ENCODE measurements around the gene KCNJ12. TPM values are rescaled to one million over a fixed set of nuclear protein-coding genes. Genes with fewer than 3 reads are reported as not detected.

Gene KCNJ12
- polyA plus RNA-seq, 3 donors = not detected

- Mint-ChIP-seq H3K4me1 (peaks cover 14% of the 10 kb centered on the region), H3K4me3 (no peak overlapping the region), H3K9me3 (peaks cover 0 to 10% (median 4%) of the 10 kb centered on the region in 7 donors), H3K36me3 (peaks cover 0 to 2% of the 10 kb centered on the region in 2 donors), H3K27ac (no peak overlapping the region), H3K27me3 (ENCODE audit: low read depth in 3 of 3) (peaks cover 31 to 50% (median 49%) of the 10 kb centered on the region in 3 donors)
- no peak overlapping the region for H2AFZ ChIP-seq (ENCODE audit: insufficient read depth, low read depth, low read length, poor library complexity, severe bottlenecking)
- H3K79me2 ChIP-seq (ENCODE audit: insufficient read depth, low read length) = no peaks in the 10 kb centered on the region
- H3K27me3 ChIP-seq (ENCODE audit: control insufficient read depth in 2 of 2, insufficient read depth in 2 of 2, low read length in 2 of 2) = peaks cover 4 to 22% of the 10 kb centered on the region in 2 donors
- no peaks in the 10 kb centered on the region for H3K9me3 ChIP-seq (replicated peaks in 1 of 2; ENCODE audit: control insufficient read depth in 1 of 2, insufficient read depth in 1 of 2, low read length in 2 of 2)
- no peak for DNase-seq
- H4K20me1 ChIP-seq (ENCODE audit: insufficient read depth, low read length) = no peaks in the 10 kb centered on the region
- WGBS (ENCODE audit: insufficient coverage) = 80% methylated on average over 6 of the region's 8 CpGs
- H3K9ac ChIP-seq (ENCODE audit: insufficient read depth, low read length, poor library complexity, severe bottlenecking) = no peak overlapping the region
- H3K36me3 ChIP-seq (replicated peaks in 1 of 2; ENCODE audit: control insufficient read depth in 1 of 2, insufficient read depth in 2 of 2, low read length in 2 of 2) = no peaks in the 10 kb centered on the region
- peaks cover 8 to 12% of the 10 kb centered on the region in 2 donors for H3K4me1 ChIP-seq (ENCODE audit: control insufficient read depth in 1 of 2, insufficient read depth in 2 of 2, low read length in 2 of 2)
- intact Hi-C loops (cut with micrococcal nuclease) = no loop called here
- no peak overlapping the region for H3K4me3 ChIP-seq (replicated peaks in 1 of 3; ENCODE audit: low read depth in 2 of 3, low read length in 3 of 3)
- H3K27ac ChIP-seq (ENCODE audit: low read depth in 1 of 2, low read length in 2 of 2) = no peak overlapping the region
- H3K4me2 ChIP-seq (replicated peaks; ENCODE audit: extremely low read depth, low read length, poor library complexity, severe bottlenecking) = no peak overlapping the region
- TF ChIP-seq, protein P1, sequence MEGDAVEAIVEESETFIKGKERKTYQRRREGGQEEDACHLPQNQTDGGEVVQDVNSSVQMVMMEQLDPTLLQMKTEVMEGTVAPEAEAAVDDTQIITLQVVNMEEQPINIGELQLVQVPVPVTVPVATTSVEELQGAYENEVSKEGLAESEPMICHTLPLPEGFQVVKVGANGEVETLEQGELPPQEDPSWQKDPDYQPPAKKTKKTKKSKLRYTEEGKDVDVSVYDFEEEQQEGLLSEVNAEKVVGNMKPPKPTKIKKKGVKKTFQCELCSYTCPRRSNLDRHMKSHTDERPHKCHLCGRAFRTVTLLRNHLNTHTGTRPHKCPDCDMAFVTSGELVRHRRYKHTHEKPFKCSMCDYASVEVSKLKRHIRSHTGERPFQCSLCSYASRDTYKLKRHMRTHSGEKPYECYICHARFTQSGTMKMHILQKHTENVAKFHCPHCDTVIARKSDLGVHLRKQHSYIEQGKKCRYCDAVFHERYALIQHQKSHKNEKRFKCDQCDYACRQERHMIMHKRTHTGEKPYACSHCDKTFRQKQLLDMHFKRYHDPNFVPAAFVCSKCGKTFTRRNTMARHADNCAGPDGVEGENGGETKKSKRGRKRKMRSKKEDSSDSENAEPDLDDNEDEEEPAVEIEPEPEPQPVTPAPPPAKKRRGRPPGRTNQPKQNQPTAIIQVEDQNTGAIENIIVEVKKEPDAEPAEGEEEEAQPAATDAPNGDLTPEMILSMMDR (IDR thresholded peaks at IDR 0.05) = no peak
Observed at GRCh38 chr17:21462237-21462636, 86.1 kb downstream of the KCNJ12 start.

DNA sequence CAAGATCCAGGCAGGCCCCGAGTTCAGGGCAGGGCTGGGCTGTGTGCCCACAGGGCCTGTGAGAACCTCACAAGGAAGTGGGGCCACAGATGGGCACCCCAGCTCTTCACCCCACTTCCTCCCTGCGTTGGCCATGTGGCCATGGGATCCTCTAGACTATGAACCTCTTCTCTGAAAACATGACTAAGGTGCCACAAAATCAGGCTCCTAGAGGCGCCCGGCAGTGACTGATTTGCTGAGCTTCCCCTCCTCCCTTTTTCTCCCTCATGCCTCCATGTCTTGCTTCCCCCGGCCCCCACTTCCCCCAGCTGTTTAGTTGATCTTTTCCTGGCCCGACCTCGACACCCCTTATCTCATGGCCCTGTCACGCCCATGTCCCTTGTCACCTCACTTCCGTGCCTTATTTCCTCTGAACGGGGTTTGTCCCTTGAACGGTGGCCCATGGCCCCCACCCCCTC lies 87.1 kb downstream of the KCNJ12 start:
- H3K4me2 ChIP-seq (replicated peaks; ENCODE audit: extremely low read depth, low read length, poor library complexity, severe bottlenecking) = peak overlapping the region; percentile 34
- Mint-ChIP-seq H3K36me3 (peaks cover 0 to 2% of the 10 kb centered on the region in 2 donors), H3K4me3 (peak overlapping the region in 1 of 2 donors; percentile 80), H3K9me3 (peaks cover 0 to 10% (median 4%) of the 10 kb centered on the region in 7 donors), H3K27ac (peak overlapping the region in 1 of 7 donors; percentile 76), H3K4me1 (peaks cover 11% of the 10 kb centered on the region), H3K27me3 (ENCODE audit: low read depth in 3 of 3) (peaks cover 27 to 45% (median 43%) of the 10 kb centered on the region in 3 donors)
- no peak overlapping the region for H3K9ac ChIP-seq (ENCODE audit: insufficient read depth, low read length, poor library complexity, severe bottlenecking)
- H3K36me3 ChIP-seq (replicated peaks in 1 of 2; ENCODE audit: control insufficient read depth in 1 of 2, insufficient read depth in 2 of 2, low read length in 2 of 2) = no peaks in the 10 kb centered on the region
- no peak overlapping the region for H3K4me3 ChIP-seq (replicated peaks in 1 of 3; ENCODE audit: low read depth in 2 of 3, low read length in 3 of 3)
- peaks cover 4 to 22% of the 10 kb centered on the region in 2 donors for H3K27me3 ChIP-seq (ENCODE audit: control insufficient read depth in 2 of 2, insufficient read depth in 2 of 2, low read length in 2 of 2)
- peaks cover 8 to 12% of the 10 kb centered on the region in 2 donors for H3K4me1 ChIP-seq (ENCODE audit: control insufficient read depth in 1 of 2, insufficient read depth in 2 of 2, low read length in 2 of 2)
- no peak overlapping the region for H3K27ac ChIP-seq (ENCODE audit: low read depth in 1 of 2, low read length in 2 of 2)
- 0% methylated on average over 11 of the region's 11 CpGs for WGBS (ENCODE audit: insufficient coverage)
- no peaks in the 10 kb centered on the region for H4K20me1 ChIP-seq (ENCODE audit: insufficient read depth, low read length)
- intact Hi-C loops (cut with micrococcal nuclease) = no loop called here
- H2AFZ ChIP-seq (ENCODE audit: insufficient read depth, low read depth, low read length, poor library complexity, severe bottlenecking) = peak overlapping the region; percentile 29
- no peaks in the 10 kb centered on the region for H3K79me2 ChIP-seq (ENCODE audit: insufficient read depth, low read length)
- DNase-seq = peak in 2 of 3 donors; percentile 12 to 20
- H3K9me3 ChIP-seq (replicated peaks in 1 of 2; ENCODE audit: control insufficient read depth in 1 of 2, insufficient read depth in 1 of 2, low read length in 2 of 2) = no peaks in the 10 kb centered on the region
- TF ChIP-seq, protein P1 (IDR thresholded peaks at IDR 0.05) = no peak

Data from CD14-positive monocyte (primary cell).